ENCODE data around the gene UBXN6.

GRCh38 chr19:4473011-4473762 lies 15.6 kb upstream of the UBXN6 start:
- no peak for TF ChIP-seq CTCF (conservative IDR thresholded peaks at IDR 0.05; ENCODE audit: low read depth in 2 of 2)
- TF ChIP-seq CREB1 (CRISPR knock-in tag; IDR thresholded peaks at IDR 0.05; ENCODE audit: low read depth) = no peak
- TF ChIP-seq EZH2 (IDR thresholded peaks at IDR 0.05; ENCODE audit: low read depth, unreplicated experiment) = no peak
- no peak for TF ChIP-seq ZNF331 (CRISPR knock-in tag; IDR thresholded peaks at IDR 0.05; ENCODE audit: low read depth)
- no peak for TF ChIP-seq POLR2AphosphoS5 (IDR thresholded peaks at IDR 0.05; ENCODE audit: low read depth)
- TF ChIP-seq REST (IDR thresholded peaks at IDR 0.05; ENCODE audit: unreplicated experiment) = no peak
